Parathyroid adenoma (tissue), 2 donors: Measurements from ENCODE around the gene CLCF1.

Experiments
- H2AFZ ChIP-seq: fragments of 300-600 bp; sonication (generic); one replicate; pipeline ENCODE4 v1.7.0; 2017; ENCODE audit warnings: antibody characterized with exemption, mild to moderate bottlenecking
- H3K27ac ChIP-seq: fragments of 300-600 bp; sonication (generic); one replicate; pipeline ENCODE4 v1.7.0; 2017
- H3K27me3 ChIP-seq: fragments of 300-600 bp; sonication (generic); one replicate; pipeline ENCODE4 v1.7.0; 2017; ENCODE audit warnings: low read length; ENCODE audit not compliant: control insufficient read depth, insufficient read depth
- H3K36me3 ChIP-seq: fragments of 300-600 bp; sonication (generic); one replicate; pipeline ENCODE4 v1.7.0; 2017; ENCODE audit warnings: low read length; ENCODE audit not compliant: control insufficient read depth, insufficient read depth
- H3K4me1 ChIP-seq: fragments of 300-600 bp; sonication (generic); one replicate; pipeline ENCODE4 v1.7.0; 2017; ENCODE audit warnings: control low read depth
- H3K4me2 ChIP-seq: fragments of 300-600 bp; sonication (generic); one replicate; pipeline ENCODE4 v1.7.0; 2017; ENCODE audit warnings: low read length
- H3K4me3 ChIP-seq: fragments of 300-600 bp; sonication (generic); one replicate; pipeline ENCODE4 v1.7.0; 2017; ENCODE audit warnings: low read depth, low read length
- H3K79me2 ChIP-seq: fragments of 300-600 bp; sonication (generic); one replicate; pipeline ENCODE4 v1.7.0; 2017; ENCODE audit warnings: control low read depth
- H3K9ac ChIP-seq: fragments of 300-600 bp; sonication (generic); one replicate; pipeline ENCODE4 v1.7.0; 2017; ENCODE audit warnings: mild to moderate bottlenecking
- H3K9me3 ChIP-seq: fragments of 300-600 bp; sonication (generic); one replicate; pipeline ENCODE4 v1.7.0; 2017; ENCODE audit warnings: low read length; ENCODE audit not compliant: control insufficient read depth
- CTCF ChIP-seq: fragments of 300-600 bp; sonication (generic); IDR thresholded peaks from one replicate; pipeline ENCODE4 v1.7.0; 2017; ENCODE audit warnings: antibody characterized with exemption, mild to moderate bottlenecking
- donor health status: primary hyperparathyroidism.

CLCF1 gene

DNA sequence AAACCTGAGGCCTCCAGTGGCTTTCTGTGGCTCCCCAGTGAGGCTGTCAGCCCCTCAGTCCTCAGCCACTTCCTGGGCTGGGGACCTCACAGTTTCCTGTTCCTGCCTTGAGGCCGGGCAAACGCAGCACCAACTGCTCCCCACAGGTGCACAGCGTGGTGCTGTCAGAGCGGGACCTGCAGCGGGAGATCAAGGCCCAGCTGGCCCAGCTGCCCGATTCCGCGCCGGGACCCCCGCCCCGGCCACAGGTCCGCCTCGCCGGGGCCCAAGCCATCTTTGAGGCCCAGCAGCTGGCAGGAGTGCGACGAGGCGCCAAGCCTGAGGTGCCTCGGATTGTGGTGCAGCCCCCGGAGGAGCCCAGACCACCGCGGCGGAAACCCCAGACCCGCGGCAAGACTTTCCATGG is 35.9 kb upstream of the CLCF1 start:
- Histone ChIP-seq H3K9ac (no peak overlapping the region), H3K4me3 (no peak overlapping the region), H3K27me3 (no peaks in the 10 kb centered on the region), H3K36me3 (no peaks in the 10 kb centered on the region), H3K79me2 (no peaks in the 10 kb centered on the region), H3K27ac (no peak overlapping the region), H3K9me3 (no peaks in the 10 kb centered on the region), H3K4me2 (no peak overlapping the region), H2AFZ (no peak overlapping the region), H3K4me1 (no peaks in the 10 kb centered on the region)
- TF ChIP-seq CTCF, result no peak

- TF ChIP-seq CTCF, result no peak
- Histone ChIP-seq H3K79me2 (no peaks in the 10 kb centered on the region), H3K4me1 (no peaks in the 10 kb centered on the region), H3K4me3 (no peak overlapping the region), H3K4me2 (no peak overlapping the region), H2AFZ (no peak overlapping the region), H3K27ac (no peak overlapping the region), H3K9me3 (no peaks in the 10 kb centered on the region), H3K36me3 (no peaks in the 10 kb centered on the region), H3K27me3 (no peaks in the 10 kb centered on the region), H3K9ac (no peak overlapping the region)
Measured at GRCh38 chr11:67408437-67409200, 35.2 kb upstream of the CLCF1 start.

GRCh38 chr11:67407688-67408163 is 34.3 kb upstream of the CLCF1 start:
- no peaks in the 10 kb centered on the region for H3K9me3 ChIP-seq
- no peak overlapping the region for H3K4me3 ChIP-seq
- H2AFZ ChIP-seq, result no peak overlapping the region
- no peaks in the 10 kb centered on the region for H3K27me3 ChIP-seq
- H3K4me2 ChIP-seq, result no peak overlapping the region
- no peak overlapping the region for H3K9ac ChIP-seq
- no peak for TF ChIP-seq CTCF
- no peaks in the 10 kb centered on the region for H3K79me2 ChIP-seq
- no peaks in the 10 kb centered on the region for H3K36me3 ChIP-seq
- H3K27ac ChIP-seq, result no peak overlapping the region
- H3K4me1 ChIP-seq, result no peaks in the 10 kb centered on the region

- H3K9me3 ChIP-seq, result no peaks in the 10 kb centered on the region
- no peak overlapping the region for H3K9ac ChIP-seq
- H3K27ac ChIP-seq, result no peak overlapping the region
- peak; percentile 11 for TF ChIP-seq CTCF
- H3K4me1 ChIP-seq, result no peaks in the 10 kb centered on the region
- H3K4me2 ChIP-seq, result no peak overlapping the region
- no peaks in the 10 kb centered on the region for H3K79me2 ChIP-seq
- H3K4me3 ChIP-seq, result no peak overlapping the region
- H2AFZ ChIP-seq, result no peak overlapping the region
- H3K27me3 ChIP-seq, result no peaks in the 10 kb centered on the region
- no peaks in the 10 kb centered on the region for H3K36me3 ChIP-seq
Measured at GRCh38 chr11:67406969-67407687, 33.7 kb upstream of the CLCF1 start.
